Endothelial cell of umbilical vein (primary cell): ENCODE results near the gene SMARCA1.

ENCODE experiments used
- CTCF ChIP-seq, 2 donors: IDR thresholded peaks; 1 replicate in 1 of 2; 2 replicates in 1 of 2; pipeline ENCODE4 v1.5.1; 2011; ENCODE audit warnings: low read length in 2 of 2, mild to moderate bottlenecking in 2 of 2, moderate library complexity in 2 of 2, control low read depth in 1 of 2, inconsistent platforms in 1 of 2, low read depth in 1 of 2; ENCODE audit not compliant: insufficient read depth in 1 of 2; ENCODE audit errors: extremely low read depth in 1 of 2
- POLR2AphosphoS5 ChIP-seq: IDR thresholded peaks from 2 replicates; pipeline ENCODE4 v1.6.1; 2012; ENCODE audit warnings: low read depth, mild to moderate bottlenecking, control low read depth, low read length, moderate library complexity; ENCODE audit not compliant: insufficient read depth

DNA sequence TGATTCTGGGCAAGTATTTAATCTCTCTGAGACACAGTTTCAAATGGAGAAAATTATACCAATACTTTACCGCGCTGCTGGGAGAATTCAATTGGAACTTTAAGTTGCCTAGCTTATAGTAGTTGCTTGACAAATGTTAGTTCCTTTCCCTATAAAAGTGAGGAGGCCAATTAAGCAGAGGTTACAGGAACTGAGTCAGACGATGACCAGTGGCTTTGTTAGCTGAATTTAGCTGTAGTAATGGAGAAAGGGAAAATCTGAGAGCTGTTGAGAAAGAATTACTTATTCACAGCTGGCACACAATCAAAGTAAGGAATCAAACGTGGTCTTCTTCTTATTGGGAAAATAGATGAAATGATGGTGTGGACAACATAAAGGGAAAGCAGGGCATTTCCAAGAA is 29.6 kb downstream of the SMARCA1 start:
- TF ChIP-seq POLR2AphosphoS5 (no peak), CTCF (IDR thresholded peaks at IDR 0.05; ENCODE audit: extremely low read depth in 1 of 2, insufficient read depth in 1 of 2, low read depth in 1 of 2, low read length in 2 of 2) (no peak)
